Measurements from ENCODE around the gene CRYL1. TPM values are rescaled to one million over a fixed set of nuclear protein-coding genes. Genes with fewer than 3 reads are reported as not detected.

CRYL1 gene
- total and polyA plus RNA-seq, 9 of the 15 experiments (the other 6 are each of a cell fraction or from before 2014, with no cell fraction given): 1.0 to 6.9 (median 2.4) TPM

GRCh38 chr13:20466371-20466770 is 59.3 kb downstream of the CRYL1 start:
- Histone ChIP-seq H3K4me2 (ENCODE audit: insufficient read depth, low read length) (no peak overlapping the region), H2AFZ (ENCODE audit: low read depth, low read length) (no peak overlapping the region), H3K4me3 (no peak overlapping the region), H3K27me3 (ENCODE audit: control insufficient read depth in 2 of 2, insufficient read depth in 2 of 2, low read length in 2 of 2) (no peaks in the 10 kb centered on the region), H3K27ac (ENCODE audit: extremely low read depth, low read depth, low read length) (no peak overlapping the region), H3K79me2 (ENCODE audit: control insufficient read depth, insufficient read depth, low read length) (no peaks in the 10 kb centered on the region), H4K20me1 (replicated peaks; ENCODE audit: control insufficient read depth, insufficient read depth, low read length) (no peaks in the 10 kb centered on the region), H3K4me1 (replicated peaks in 1 of 2; ENCODE audit: control insufficient read depth in 2 of 2, insufficient read depth in 2 of 2, low read length in 2 of 2) (no peaks in the 10 kb centered on the region), H3K9me1 (ENCODE audit: control insufficient read depth, insufficient read depth, low read length) (no peaks in the 10 kb centered on the region), H3K36me3 (ENCODE audit: control insufficient read depth, insufficient read depth, low read length) (no peaks in the 10 kb centered on the region), H3K9ac (ENCODE audit: insufficient read depth in 1 of 2, low read depth in 2 of 2, low read length in 2 of 2) (no peak overlapping the region), H3K9me3 (replicated peaks; ENCODE audit: control insufficient read depth, insufficient read depth, low read depth, low read length) (no peaks in the 10 kb centered on the region)
- no TSS peak for BruUV-seq (replicated peaks)
- WGBS (ENCODE audit: insufficient coverage, low coverage, missing lambda C conversion rate): no CpG with 5 or more reads among the region's 2 CpGs
- no peak for TF ChIP-seq ZNF146 (CRISPR knock-in tag; IDR thresholded peaks at IDR 0.05; ENCODE audit: unreplicated experiment)
- TF ChIP-seq SMAD2 (IDR thresholded peaks at IDR 0.05; ENCODE audit: low read depth, low read length): no peak
- no peak for TF ChIP-seq TCF15 (CRISPR knock-in tag; IDR thresholded peaks at IDR 0.05)
- TF ChIP-seq ZKSCAN3 (CRISPR knock-in tag; IDR thresholded peaks at IDR 0.05): no peak
- no peak for TF ChIP-seq GATAD2B (IDR thresholded peaks at IDR 0.05; ENCODE audit: borderline replicate concordance)
- TF ChIP-seq SMARCB1 (IDR thresholded peaks at IDR 0.05; ENCODE audit: insufficient read length, low read depth): no peak
- intact Hi-C loops (cut with micrococcal nuclease) (no loop called here), in situ Hi-C loops (cut with MboI) (no loop called here)
- FAIRE-seq (no peak), ATAC-seq (no peak), DNase-seq (ENCODE audit: extremely low read depth in 1 of 4, low spot score in 3 of 4) (no peak)
- CTCF ChIA-PET (ENCODE audit: low intra/inter-chr PET ratio): interaction anchor here (0.7 kb wide), 1 partner anchor 25 kb away, joined by 3 read pairs; no protein-coding TSS in a partner anchor
- POLR2A ChIA-PET: no interaction called here

Data from K562 (cell line).